IPS DF 4.7 (cell line): ENCODE measurements around the gene EPSTI1.

Experiments
- DNase-seq: peaks from one replicate; pipeline ENCODE4 v3.0.0-alpha.2; 2013; ENCODE audit warnings: low spot score; ENCODE audit errors: extremely low read depth

The EPSTI1 gene

DNA sequence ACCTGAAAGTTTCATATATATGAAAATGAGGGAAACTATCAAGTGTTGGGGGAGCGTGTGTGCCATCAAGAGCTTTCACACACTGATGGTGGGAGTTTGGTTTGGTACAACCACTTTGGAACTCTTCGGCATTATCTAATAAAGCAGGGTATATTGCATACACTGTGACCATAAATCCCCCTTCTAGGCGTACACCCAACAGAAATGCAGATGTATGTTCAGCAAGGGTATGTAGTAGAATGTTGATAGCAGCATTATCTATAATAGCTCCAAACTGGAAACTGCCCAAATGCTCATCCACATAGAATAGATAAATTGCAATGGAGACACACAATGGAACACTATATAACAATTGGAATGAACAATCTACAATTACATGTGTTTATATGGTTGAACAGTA, 139.9 kb downstream of the EPSTI1 start:
- DNase-seq = no peak

GRCh38 chr13:42849200-42849599, 142.8 kb downstream of the EPSTI1 start:
- DNase-seq = no peak

DNA sequence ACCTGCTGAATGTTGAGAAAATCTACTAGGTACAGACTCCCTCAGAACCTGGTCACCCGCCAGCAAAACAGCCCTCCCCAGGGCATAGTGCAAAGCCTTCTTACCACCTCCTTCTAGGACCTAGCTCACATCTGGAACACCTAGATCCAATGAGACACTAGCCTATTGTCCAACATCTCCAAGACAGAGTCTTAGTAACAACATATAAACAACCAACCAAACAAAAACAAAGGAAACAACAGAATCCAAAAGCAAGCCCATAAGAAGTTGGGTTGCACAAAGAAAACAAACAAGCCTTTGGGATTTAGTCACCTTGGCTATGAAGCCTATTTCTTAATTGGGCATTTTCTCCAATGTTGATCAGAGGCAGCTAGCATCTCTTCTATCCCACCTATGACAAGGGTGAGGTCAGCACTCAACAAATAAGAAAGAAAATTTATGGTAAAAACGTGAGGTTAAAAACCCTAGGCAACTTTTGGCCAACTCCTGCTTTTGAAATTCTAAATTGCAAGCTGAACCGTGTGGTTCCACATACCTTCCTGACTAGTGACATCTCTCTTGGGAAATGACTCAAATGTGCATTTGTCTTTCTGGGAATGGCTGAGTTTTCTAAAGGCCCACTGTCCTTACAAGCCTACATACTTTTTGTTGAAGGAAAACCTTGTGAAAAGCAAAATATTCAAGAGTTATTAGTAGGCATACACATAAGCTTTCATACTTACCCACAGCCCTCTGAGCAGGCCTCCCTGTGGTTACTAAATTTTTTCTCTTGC, 144.0 kb downstream of the EPSTI1 start:
- DNase-seq = no peak

DNA sequence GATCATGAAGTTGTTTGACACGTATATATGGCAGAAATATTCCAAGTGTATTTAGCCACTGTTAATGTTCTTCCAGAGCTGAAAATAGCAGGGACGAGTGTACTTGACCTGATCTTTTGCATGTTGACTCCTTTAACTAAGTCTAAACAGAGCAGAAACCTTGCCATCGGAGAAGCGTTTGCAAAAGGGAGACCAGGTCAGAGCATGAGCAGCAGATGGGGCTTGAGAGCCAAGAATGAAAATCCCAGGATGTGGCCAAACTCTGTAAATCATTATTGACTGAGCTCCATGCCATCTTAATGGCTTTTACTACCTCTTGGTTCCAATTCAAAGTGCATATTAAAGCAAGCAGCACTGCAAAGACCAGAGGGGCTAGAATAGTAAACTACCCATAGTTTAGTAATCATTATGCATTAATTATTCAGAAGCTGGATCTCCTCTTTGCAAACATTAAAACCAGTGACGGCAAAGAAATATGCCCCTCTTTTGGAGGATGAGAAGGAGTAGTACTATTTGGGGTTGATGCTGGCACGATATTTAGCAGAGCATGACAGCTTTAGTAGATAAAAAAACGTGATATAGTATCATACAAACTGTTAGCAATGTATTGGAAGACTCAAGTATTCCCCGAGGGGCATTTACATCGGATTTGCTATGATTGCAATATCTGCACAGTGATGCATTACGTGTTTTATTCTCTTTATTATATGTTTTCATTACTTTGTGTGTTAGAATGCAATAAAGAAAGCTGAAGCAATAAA, 154.9 kb downstream of the EPSTI1 start:
- no peak for DNase-seq
